PC-9 (cell line): ENCODE measurements around the gene HSD3B7. TPM values are rescaled to one million over a fixed set of nuclear protein-coding genes. Genes with fewer than 3 reads are reported as not detected.

Experiments
- BruUV-seq: library from RNA; stranded (reverse); fragments of 400-500 nt; replicated peaks from 2 replicates; lab custom pipeline; 2021; lab: Mats Ljungman, UMichigan
- CTCF ChIA-PET: fragments of 300-600 bp; sonication (Branson Sonifier 250); formaldehyde crosslinking; loops from one replicate; lab custom pipeline; 2022; ENCODE audit warnings: antibody characterized with exemption; lab: Charles Lee
- POLR2A ChIA-PET: fragments of 300-600 bp; sonication (Branson Sonifier 250); formaldehyde crosslinking; loops from one replicate; lab custom pipeline; 2022; ENCODE audit warnings: antibody characterized with exemption; ENCODE audit not compliant: unreplicated experiment; lab: Charles Lee
- DNase-seq, 2 experiments: peaks; one replicate each; pipeline versions ENCODE4 v3.0.0 to v3.0.0-alpha.2; 2015 to 2022; ENCODE audit warnings: mixed read lengths in 1 of 2
- H2AFZ ChIP-seq: fragments of 200-600 bp; sonication (generic); 2 replicates; pipeline ENCODE4 v1.8.1; 2017; ENCODE audit warnings: antibody characterized with exemption
- H3F3A ChIP-seq: fragments of 200-600 bp; sonication (generic); 2 replicates; pipeline ENCODE4 v1.8.1; 2017; ENCODE audit warnings: antibody characterized with exemption, mild to moderate bottlenecking, low read depth; ENCODE audit not compliant: insufficient read depth
- H3K27ac ChIP-seq: fragments of 200-600 bp; sonication (generic); 2 replicates; pipeline ENCODE4 v1.6.1; 2016; ENCODE audit warnings: mixed run types
- H3K27me3 ChIP-seq: fragments of 200-600 bp; sonication (generic); 2 replicates; pipeline ENCODE4 v1.6.1; 2016; ENCODE audit warnings: low read depth, mixed run types; ENCODE audit not compliant: insufficient read depth
- H3K36me3 ChIP-seq: fragments of 200-600 bp; sonication (generic); 2 replicates; pipeline ENCODE4 v1.6.1; 2016; ENCODE audit warnings: low read depth, mixed run types
- H3K4me1 ChIP-seq: fragments of 200-600 bp; sonication (generic); replicated peaks from 2 replicates; pipeline ENCODE4 v1.6.1; 2016; ENCODE audit warnings: mixed run types; ENCODE audit not compliant: insufficient read depth
- H3K4me2 ChIP-seq: fragments of 200-600 bp; sonication (generic); 2 replicates; pipeline ENCODE4 v1.6.1; 2017; ENCODE audit warnings: mixed run types
- H3K4me3 ChIP-seq: fragments of 200-600 bp; sonication (generic); 2 replicates; pipeline ENCODE4 v1.6.1; 2016; ENCODE audit warnings: mixed run types
- H3K79me2 ChIP-seq: fragments of 200-600 bp; sonication (generic); 2 replicates; pipeline ENCODE4 v1.6.1; 2017; ENCODE audit warnings: low read depth, mixed run types
- H3K9me2 ChIP-seq: fragments of 200-600 bp; sonication (generic); 2 replicates; pipeline ENCODE4 v1.8.1; 2017; ENCODE audit warnings: mild to moderate bottlenecking; ENCODE audit not compliant: insufficient read depth
- H3K9me3 ChIP-seq: fragments of 200-600 bp; sonication (generic); 2 replicates; pipeline ENCODE4 v1.8.1; 2016; ENCODE audit warnings: low read depth; ENCODE audit not compliant: insufficient read depth
- H4K20me1 ChIP-seq: fragments of 200-600 bp; sonication (generic); 2 replicates; pipeline ENCODE4 v1.8.1; 2017; ENCODE audit not compliant: insufficient read depth
- CTCF ChIP-seq: fragments of 200-600 bp; sonication (generic); conservative IDR thresholded peaks from 2 replicates; pipeline ENCODE4 v1.6.1; 2017; ENCODE audit warnings: mixed run types, antibody characterized with exemption, mild to moderate bottlenecking, moderate library complexity
- EZH2 ChIP-seq: fragments of 200-600 bp; sonication (generic); IDR thresholded peaks from 2 replicates; pipeline ENCODE4 v1.8.0; 2017; ENCODE audit warnings: antibody characterized with exemption, low read depth
- intact Hi-C: fragments of 100-400 bp; cut with micrococcal nuclease; formaldehyde crosslinking; loops from one replicate; pipeline ENCODE4 v1.10.0; 2022; ENCODE audit not compliant: unreplicated experiment
- total RNA-seq: library from RNA; stranded (reverse); gene quantifications from 2 replicates; pipeline ENCODE4 v1.2.3, GENCODE V29; 2021

Gene HSD3B7
- total RNA-seq, 1 experiment from 2014 or later, result 34.8 TPM

DNA sequence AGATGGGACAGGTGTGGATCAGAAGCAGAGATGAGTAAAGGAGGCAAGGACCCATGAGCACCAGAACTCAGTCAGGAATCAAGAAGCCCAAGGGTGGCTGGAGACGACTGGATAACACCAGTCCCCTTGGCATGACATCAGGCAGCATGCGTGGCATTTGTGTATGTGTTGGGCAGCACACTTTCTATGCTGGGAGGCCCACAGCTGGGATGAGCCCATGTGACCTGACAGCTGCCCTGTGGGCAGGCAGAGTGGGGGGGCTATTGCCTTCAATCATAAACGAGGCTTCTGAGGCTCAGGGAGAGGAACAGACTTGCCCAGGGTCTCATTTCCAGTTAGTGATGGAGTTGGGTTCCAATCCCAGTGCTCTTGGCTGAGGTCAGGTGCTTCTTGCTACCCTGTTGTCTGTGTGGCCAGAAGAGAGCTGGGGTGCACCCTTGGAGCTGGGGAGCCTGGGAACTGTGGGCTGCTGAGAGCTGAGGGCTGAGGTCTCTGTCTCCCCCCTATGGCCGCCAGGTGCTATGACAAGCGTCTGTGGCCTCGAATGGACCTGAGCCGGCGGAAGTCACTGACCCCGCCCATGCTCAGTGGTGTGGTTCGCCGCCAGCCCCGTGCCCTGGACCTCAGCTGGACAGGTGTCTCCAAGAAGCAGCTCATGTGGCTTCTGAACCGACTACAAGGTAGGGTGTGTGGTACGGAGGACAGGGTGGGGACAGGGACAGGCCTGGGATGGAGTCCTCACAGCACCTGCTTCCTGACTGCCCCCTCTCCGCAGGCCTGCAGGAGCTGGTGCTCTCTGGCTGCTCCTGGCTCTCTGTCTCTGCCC is 43.2 kb upstream of the HSD3B7 start:
- Histone ChIP-seq H3F3A (peaks cover 69% of the 10 kb centered on the region), H3K4me3 (no peak overlapping the region), H3K79me2 (peaks cover 4% of the 10 kb centered on the region; the same call in 1 of the 2 replicates), H3K36me3 (peaks cover 17% of the 10 kb centered on the region; the same call in 1 of the 2 replicates), H3K4me1 (peaks cover 6% of the 10 kb centered on the region; the same call in 1 of the 2 replicates), H3K9me2 (no peaks in the 10 kb centered on the region), H3K9me3 (no peaks in the 10 kb centered on the region), H3K27me3 (no peaks in the 10 kb centered on the region), H4K20me1 (peaks cover 25% of the 10 kb centered on the region), H3K27ac (no peak overlapping the region), H2AFZ (no peak overlapping the region), H3K4me2 (peak overlapping the region; percentile 9; the same call in 1 of the 2 replicates)
- POLR2A ChIA-PET, result interaction anchor here (0.5 to 0.7 kb wide), 7 partner anchors 10 to 522 kb away, joined by 3 to 10 read pairs (median 5); no protein-coding TSS in a partner anchor
- BruUV-seq, result no TSS peak
- CTCF ChIA-PET, result interaction anchor here (0.6 to 2.2 kb wide), 6 partner anchors 18 to 166 kb away, joined by 3 to 10 read pairs (median 4); partner anchors contain the start of gene FBXL19
- DNase-seq, result peak; percentile 63 to 87
- TF ChIP-seq CTCF (peak; percentile 98), EZH2 (no peak)
- intact Hi-C loops, result loop anchor here (1.0 kb wide), 1 partner anchor 98 kb away; no protein-coding TSS in a partner anchor

DNA sequence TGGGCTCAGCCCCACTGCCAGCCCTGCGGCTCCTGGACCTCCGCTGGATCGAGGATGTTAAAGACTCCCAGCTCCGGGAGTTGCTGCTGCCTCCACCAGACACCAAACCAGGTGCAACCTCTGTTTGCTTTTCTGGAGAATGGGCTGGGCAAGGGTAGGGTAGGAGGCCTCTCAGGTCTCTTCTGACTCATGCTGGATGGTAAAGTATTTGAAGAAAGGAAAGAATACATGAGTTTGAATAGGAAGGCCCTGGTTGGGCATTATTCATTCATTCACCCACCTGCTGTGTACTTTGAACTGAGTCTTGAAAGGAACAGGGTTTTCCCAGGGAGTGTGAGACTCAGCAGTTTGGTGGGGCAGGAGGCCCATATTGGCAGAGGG is 42.6 kb upstream of the HSD3B7 start:
- Histone ChIP-seq H3F3A (peaks cover 69% of the 10 kb centered on the region), H3K4me2 (peak overlapping the region; percentile 9; the same call in 1 of the 2 replicates), H3K9me3 (no peaks in the 10 kb centered on the region), H3K79me2 (peaks cover 4% of the 10 kb centered on the region; the same call in 1 of the 2 replicates), H3K4me3 (no peak overlapping the region), H3K27me3 (no peaks in the 10 kb centered on the region), H3K36me3 (peaks cover 17% of the 10 kb centered on the region; the same call in 1 of the 2 replicates), H2AFZ (no peak overlapping the region), H4K20me1 (peaks cover 25% of the 10 kb centered on the region), H3K4me1 (peaks cover 6% of the 10 kb centered on the region; the same call in 1 of the 2 replicates), H3K9me2 (no peaks in the 10 kb centered on the region), H3K27ac (no peak overlapping the region)
- BruUV-seq, result no TSS peak
- no peak for TF ChIP-seq CTCF
- no peak for TF ChIP-seq EZH2
- ChIA-PET POLR2A (interaction anchor here (0.5 to 0.7 kb wide), 5 partner anchors 45 to 523 kb away, joined by 3 to 10 read pairs (median 5); no protein-coding TSS in a partner anchor), CTCF (interaction anchor here (0.6 to 2.2 kb wide), 6 partner anchors 19 to 167 kb away, joined by 3 to 10 read pairs (median 4); partner anchors contain the start of gene FBXL19)
- intact Hi-C loops, result loop anchor here (1.0 kb wide), 1 partner anchor 98 kb away; no protein-coding TSS in a partner anchor
- no peak for DNase-seq

GRCh38 chr16:30944352-30944751 is 40.7 kb upstream of the HSD3B7 start:
- H3F3A ChIP-seq, result peaks cover 60% of the 10 kb centered on the region
- H2AFZ ChIP-seq, result no peak overlapping the region
- H4K20me1 ChIP-seq, result peaks cover 28% of the 10 kb centered on the region
- no TSS peak for BruUV-seq
- no peak overlapping the region for H3K27ac ChIP-seq
- no peak for DNase-seq
- H3K27me3 ChIP-seq, result no peaks in the 10 kb centered on the region
- H3K79me2 ChIP-seq, result peaks cover 4% of the 10 kb centered on the region; the same call in 1 of the 2 replicates
- H3K9me2 ChIP-seq, result no peaks in the 10 kb centered on the region
- H3K36me3 ChIP-seq, result peaks cover 17% of the 10 kb centered on the region; the same call in 1 of the 2 replicates
- intact Hi-C loops, result no loop called here
- ChIA-PET POLR2A (interaction anchor here (0.7 kb wide), 1 partner anchor 120 kb away, joined by 3 read pairs; no protein-coding TSS in a partner anchor), CTCF (interaction anchor here (0.6 kb wide), 1 partner anchor 44 kb away, joined by 3 read pairs; no protein-coding TSS in a partner anchor)
- no peaks in the 10 kb centered on the region for H3K9me3 ChIP-seq
- TF ChIP-seq EZH2 (no peak), CTCF (no peak)
- H3K4me3 ChIP-seq, result no peak overlapping the region
- H3K4me1 ChIP-seq, result peaks cover 6% of the 10 kb centered on the region; the same call in 1 of the 2 replicates
- H3K4me2 ChIP-seq, result no peak overlapping the region
